ENCODE measurements around the gene GSTM2.
A peak's percentile ranks its signal among the peaks of the same experiment; 100 is the strongest.
"Not testable (repeated sequence)": the region's sequence is repeated elsewhere in the genome, so short reads cannot be mapped to it uniquely, and the experiment has no call there.

The GSTM2 gene

GRCh38 chr1:109685399-109685798, 17.5 kb downstream of the GSTM2 start:
- DNase-seq, result peak in 1 of 2 experiments; percentile 4

GRCh38 chr1:109685890-109686289, 18.0 kb downstream of the GSTM2 start:
- DNase-seq, result not testable (repeated sequence)

- DNase-seq, result not testable (repeated sequence)
These were observed 19.3 kb downstream of the GSTM2 start for GRCh38 chr1:109687109-109687508.

- no peak for DNase-seq
These were observed 20.0 kb downstream of the GSTM2 start, which contains the start of gene GSTM1 for GRCh38 chr1:109687641-109688499. Gene GSTM1 (plus strand): TSS chr1:109687817. CDS start chr1:109687874, 57 bp downstream.

GRCh38 chr1:109689844-109690405, 22.1 kb downstream of the GSTM2 start:
- no peak for DNase-seq

GRCh38 chr1:109691759-109692158, 23.9 kb downstream of the GSTM2 start:
- no peak for DNase-seq

GRCh38 chr1:109694400-109694799, 26.5 kb downstream of the GSTM2 start:
- DNase-seq, result not testable (repeated sequence)

- DNase-seq, result not testable (repeated sequence)
These were observed 27.3 kb downstream of the GSTM2 start for GRCh38 chr1:109695138-109695537.

- DNase-seq, result no peak
These were observed 29.2 kb downstream of the GSTM2 start for GRCh38 chr1:109697066-109697465.

GRCh38 chr1:109697861-109698260, 30.0 kb downstream of the GSTM2 start:
- DNase-seq, result not testable (repeated sequence)

- not testable (repeated sequence) for DNase-seq
These were observed 35.1 kb downstream of the GSTM2 start for GRCh38 chr1:109702940-109703339.

- DNase-seq, result no peak
These were observed 36.3 kb downstream of the GSTM2 start for GRCh38 chr1:109704173-109704572.

- no peak for DNase-seq
These were observed 37.6 kb downstream of the GSTM2 start for GRCh38 chr1:109705411-109705810.

GRCh38 chr1:109708949-109709348, 41.1 kb downstream of the GSTM2 start:
- not testable (repeated sequence) for DNase-seq

GRCh38 chr1:109709822-109710221, 42.0 kb downstream of the GSTM2 start:
- DNase-seq, result peak; percentile 17 to 42

- DNase-seq, result not testable (repeated sequence)
These were observed 43.9 kb downstream of the GSTM2 start, which contains the start of gene GSTM5 for GRCh38 chr1:109711593-109712320. Gene GSTM5 (plus strand): TSS chr1:109712251. CDS start chr1:109712313, 62 bp downstream.

GRCh38 chr1:109712321-109712864, 44.5 kb downstream of the GSTM2 start:
- DNase-seq, result no peak

- DNase-seq, result no peak
These were observed 45.8 kb downstream of the GSTM2 start for GRCh38 chr1:109713636-109714035.

- no peak for DNase-seq
These were observed 47.0 kb downstream of the GSTM2 start for GRCh38 chr1:109714661-109715372.

- DNase-seq, result no peak
These were observed 48.3 kb downstream of the GSTM2 start for GRCh38 chr1:109716121-109716520.

GRCh38 chr1:109716570-109717090, 48.8 kb downstream of the GSTM2 start:
- DNase-seq, result no peak

- DNase-seq, result no peak
These were observed 49.9 kb downstream of the GSTM2 start for GRCh38 chr1:109717729-109718128.

Measured in cerebellar nuclear complex (tissue), 1 donor.